ENCODE data around the gene UQCC3.

DNA sequence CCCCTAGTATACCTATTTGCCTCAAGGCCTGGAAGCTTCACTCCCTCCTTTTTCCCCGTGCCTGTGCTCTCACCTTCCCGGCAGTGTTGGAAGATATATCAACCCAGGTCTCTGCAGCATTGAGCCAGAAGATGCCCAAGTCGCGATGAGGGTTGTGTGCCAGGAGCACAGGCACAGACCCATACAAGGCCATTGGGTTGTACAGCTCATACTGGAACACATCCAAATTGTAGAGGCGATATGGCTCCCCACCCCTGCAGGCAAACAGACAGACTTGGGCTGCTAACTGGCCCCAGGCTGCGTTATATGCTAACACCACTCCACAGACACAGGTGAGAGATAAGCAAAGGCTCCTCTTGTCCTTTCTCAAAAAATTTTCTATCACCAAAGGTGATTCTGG lies 39.0 kb upstream of the UQCC3 start:
- TF ChIP-seq, protein P1, sequence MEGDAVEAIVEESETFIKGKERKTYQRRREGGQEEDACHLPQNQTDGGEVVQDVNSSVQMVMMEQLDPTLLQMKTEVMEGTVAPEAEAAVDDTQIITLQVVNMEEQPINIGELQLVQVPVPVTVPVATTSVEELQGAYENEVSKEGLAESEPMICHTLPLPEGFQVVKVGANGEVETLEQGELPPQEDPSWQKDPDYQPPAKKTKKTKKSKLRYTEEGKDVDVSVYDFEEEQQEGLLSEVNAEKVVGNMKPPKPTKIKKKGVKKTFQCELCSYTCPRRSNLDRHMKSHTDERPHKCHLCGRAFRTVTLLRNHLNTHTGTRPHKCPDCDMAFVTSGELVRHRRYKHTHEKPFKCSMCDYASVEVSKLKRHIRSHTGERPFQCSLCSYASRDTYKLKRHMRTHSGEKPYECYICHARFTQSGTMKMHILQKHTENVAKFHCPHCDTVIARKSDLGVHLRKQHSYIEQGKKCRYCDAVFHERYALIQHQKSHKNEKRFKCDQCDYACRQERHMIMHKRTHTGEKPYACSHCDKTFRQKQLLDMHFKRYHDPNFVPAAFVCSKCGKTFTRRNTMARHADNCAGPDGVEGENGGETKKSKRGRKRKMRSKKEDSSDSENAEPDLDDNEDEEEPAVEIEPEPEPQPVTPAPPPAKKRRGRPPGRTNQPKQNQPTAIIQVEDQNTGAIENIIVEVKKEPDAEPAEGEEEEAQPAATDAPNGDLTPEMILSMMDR (IDR thresholded peaks at IDR 0.05), result no peak
- TF ChIP-seq POLR2A (IDR thresholded peaks at IDR 0.05), result no peak
